ENCODE data around the gene SLC5A9.

DNA sequence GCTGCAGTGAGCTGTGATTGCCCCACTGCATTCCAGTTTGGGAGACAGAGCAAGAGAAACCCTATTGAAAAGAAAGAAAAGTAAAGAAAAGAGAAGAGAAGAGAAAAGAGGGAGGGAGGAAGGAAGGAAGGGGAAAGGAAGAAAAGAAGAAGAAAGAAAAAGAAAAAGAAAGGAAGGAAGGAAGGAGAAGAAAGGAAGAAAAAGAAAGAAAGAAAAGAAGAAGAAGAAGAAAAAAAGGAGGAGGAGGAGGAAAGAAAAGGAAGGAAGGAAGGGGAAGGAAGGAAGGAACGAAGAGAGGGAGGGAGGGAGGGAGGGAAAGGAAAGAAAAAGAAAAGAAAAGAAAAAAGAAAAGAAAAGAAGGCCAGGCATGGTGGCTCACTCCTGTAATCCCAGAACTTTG is 10.2 kb downstream of the SLC5A9 start:
- TF ChIP-seq, protein P1, sequence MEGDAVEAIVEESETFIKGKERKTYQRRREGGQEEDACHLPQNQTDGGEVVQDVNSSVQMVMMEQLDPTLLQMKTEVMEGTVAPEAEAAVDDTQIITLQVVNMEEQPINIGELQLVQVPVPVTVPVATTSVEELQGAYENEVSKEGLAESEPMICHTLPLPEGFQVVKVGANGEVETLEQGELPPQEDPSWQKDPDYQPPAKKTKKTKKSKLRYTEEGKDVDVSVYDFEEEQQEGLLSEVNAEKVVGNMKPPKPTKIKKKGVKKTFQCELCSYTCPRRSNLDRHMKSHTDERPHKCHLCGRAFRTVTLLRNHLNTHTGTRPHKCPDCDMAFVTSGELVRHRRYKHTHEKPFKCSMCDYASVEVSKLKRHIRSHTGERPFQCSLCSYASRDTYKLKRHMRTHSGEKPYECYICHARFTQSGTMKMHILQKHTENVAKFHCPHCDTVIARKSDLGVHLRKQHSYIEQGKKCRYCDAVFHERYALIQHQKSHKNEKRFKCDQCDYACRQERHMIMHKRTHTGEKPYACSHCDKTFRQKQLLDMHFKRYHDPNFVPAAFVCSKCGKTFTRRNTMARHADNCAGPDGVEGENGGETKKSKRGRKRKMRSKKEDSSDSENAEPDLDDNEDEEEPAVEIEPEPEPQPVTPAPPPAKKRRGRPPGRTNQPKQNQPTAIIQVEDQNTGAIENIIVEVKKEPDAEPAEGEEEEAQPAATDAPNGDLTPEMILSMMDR (conservative IDR thresholded peaks at IDR 0.05) = no peak
- TF ChIP-seq ZFX (IDR thresholded peaks at IDR 0.05) = no peak
